ENCODE results near the gene FANK1. TPM values are rescaled to one million over a fixed set of nuclear protein-coding genes. Genes with fewer than 3 reads are reported as not detected.
"Not testable (repeated sequence)": the region's sequence is repeated elsewhere in the genome, so short reads cannot be mapped to it uniquely, and the experiment has no call there.

The FANK1 gene
- total RNA-seq, 1 donor from 2014 or later = 0.51 TPM

GRCh38 chr10:126041804-126042231 lies 145.5 kb downstream of the FANK1 start:
- intact Hi-C loops (cut with DNase I) = no loop called here
- DNase-seq (ENCODE audit: missing footprints) = peak; percentile 91
- peak; percentile 97 for ATAC-seq

GRCh38 chr10:126042354-126042753 lies 146.0 kb downstream of the FANK1 start:
- ATAC-seq = no peak
- intact Hi-C loops (cut with DNase I) = no loop called here
- DNase-seq (ENCODE audit: missing footprints) = no peak

- DNase-seq (ENCODE audit: missing footprints) = no peak
- ATAC-seq = no peak
- intact Hi-C loops (cut with DNase I) = no loop called here
Measured at GRCh38 chr10:126042906-126043305, 146.5 kb downstream of the FANK1 start.

GRCh38 chr10:126043389-126043788 lies 147.0 kb downstream of the FANK1 start:
- DNase-seq (ENCODE audit: missing footprints) = no peak
- intact Hi-C loops (cut with DNase I) = no loop called here
- no peak for ATAC-seq

GRCh38 chr10:126045861-126046260 lies 149.5 kb downstream of the FANK1 start:
- intact Hi-C loops (cut with DNase I) = no loop called here
- ATAC-seq = no peak
- no peak for DNase-seq (ENCODE audit: missing footprints)

GRCh38 chr10:126046831-126047230 lies 150.5 kb downstream of the FANK1 start:
- intact Hi-C loops (cut with DNase I) = no loop called here
- DNase-seq (ENCODE audit: missing footprints) = no peak
- no peak for ATAC-seq

- ATAC-seq; intact Hi-C loops (cut with DNase I); DNase-seq (ENCODE audit: missing footprints): not testable (repeated sequence)
Measured at GRCh38 chr10:126047749-126048148, 151.4 kb downstream of the FANK1 start.

GRCh38 chr10:126049759-126050700 lies 153.7 kb downstream of the FANK1 start:
- DNase-seq (ENCODE audit: missing footprints) (no peak), ATAC-seq (peak; percentile 73)
- intact Hi-C loops (cut with DNase I) = no loop called here

GRCh38 chr10:126052171-126052570 lies 155.8 kb downstream of the FANK1 start:
- no peak for DNase-seq (ENCODE audit: missing footprints)
- ATAC-seq = no peak
- intact Hi-C loops (cut with DNase I) = no loop called here

GRCh38 chr10:126054191-126054590 lies 157.8 kb downstream of the FANK1 start:
- intact Hi-C loops (cut with DNase I) = no loop called here
- ATAC-seq (no peak), DNase-seq (ENCODE audit: missing footprints) (no peak)

GRCh38 chr10:126057494-126057893 lies 161.1 kb downstream of the FANK1 start:
- intact Hi-C loops (cut with DNase I) = no loop called here
- DNase-seq (ENCODE audit: missing footprints) (no peak), ATAC-seq (no peak)

- DNase-seq (ENCODE audit: missing footprints) (no peak), ATAC-seq (no peak)
- intact Hi-C loops (cut with DNase I) = no loop called here
Measured at GRCh38 chr10:126058104-126058503, 161.7 kb downstream of the FANK1 start.

GRCh38 chr10:126058507-126058906 lies 162.1 kb downstream of the FANK1 start:
- DNase-seq (ENCODE audit: missing footprints) (no peak), ATAC-seq (no peak)
- intact Hi-C loops (cut with DNase I) = no loop called here

Other genes with a start within 250 kb of the FANK1 start
- not detected for gene TEX36, start 213.4 kb upstream of the FANK1 start, total RNA-seq
- 9.6 TPM for gene EDRF1, start 176.9 kb upstream of the FANK1 start, total RNA-seq
- not detected for gene MMP21, start 120.7 kb upstream of the FANK1 start, total RNA-seq
- 71.8 TPM for gene UROS, start 73.3 kb upstream of the FANK1 start, total RNA-seq
- 38.4 TPM for gene BCCIP, start 73.0 kb upstream of the FANK1 start, total RNA-seq
- gene DHX32, start 15.3 kb upstream of the FANK1 start, total RNA-seq = 42.3 TPM